GM18511 (cell line): Measurements from ENCODE around the gene SCLY.

Experiments used
- ATAC-seq: cut with Tn5 transposase; IDR thresholded peaks from one replicate; pipeline ENCODE4 v1.9.1; 2021; ENCODE audit warnings: mild to moderate bottlenecking, moderate library complexity; ENCODE audit not compliant: unreplicated experiment

The SCLY gene

DNA sequence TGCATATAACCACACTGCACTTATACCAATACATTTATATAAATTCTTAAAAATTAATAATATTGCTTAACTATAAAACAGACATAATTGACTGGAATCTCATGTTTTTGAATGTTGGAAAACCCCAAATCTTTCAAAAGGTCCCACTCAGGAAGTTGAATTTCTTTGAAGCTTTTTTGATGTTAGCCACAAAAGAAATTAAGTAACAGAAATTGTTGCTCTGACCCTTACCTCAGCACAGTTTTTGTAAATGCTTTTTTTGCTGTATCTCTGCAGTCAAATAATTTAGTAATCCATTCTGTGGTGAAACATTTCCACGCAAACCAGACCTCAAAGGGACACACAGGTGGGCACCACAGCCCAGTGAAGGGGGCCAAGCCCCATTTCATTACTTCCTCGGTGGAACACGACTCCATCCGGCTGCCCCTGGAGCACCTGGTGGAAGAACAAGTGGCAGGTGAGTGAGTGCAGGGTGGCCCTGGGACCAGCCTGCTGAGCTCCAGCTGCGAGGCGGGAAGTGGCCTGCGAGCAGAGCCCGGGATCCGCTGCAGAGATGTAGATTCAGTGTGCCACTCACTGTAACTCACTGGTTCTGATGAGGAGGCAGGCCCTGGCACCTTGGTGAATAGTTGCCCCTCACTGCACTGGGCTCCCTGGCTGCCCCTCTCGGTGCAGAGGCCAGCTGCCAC, 8.4 kb downstream of the SCLY start:
- no peak for ATAC-seq

GRCh38 chr2:238069877-238070276, 9.1 kb downstream of the SCLY start:
- no peak for ATAC-seq

- no peak for ATAC-seq
These were observed 14.6 kb downstream of the SCLY start for GRCh38 chr2:238075397-238075796.

DNA sequence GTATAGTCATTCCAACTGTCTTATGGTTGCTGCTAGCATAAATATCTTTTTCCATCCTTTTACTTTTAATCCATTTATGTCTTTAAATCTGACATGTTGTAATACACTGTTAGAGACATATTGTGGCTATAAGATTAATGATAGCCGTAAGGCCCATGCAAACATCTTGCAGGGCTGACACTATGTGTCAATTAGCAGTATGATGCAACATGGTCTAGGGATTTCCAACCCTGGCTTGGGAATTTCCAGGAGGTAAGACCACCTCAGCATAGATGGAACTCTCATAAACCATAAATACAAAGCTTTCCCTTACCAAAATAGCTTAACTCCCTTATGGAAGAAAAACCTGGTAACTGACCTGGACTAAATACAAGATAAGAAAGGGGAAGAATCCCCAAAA, 16.5 kb downstream of the SCLY start:
- ATAC-seq, result no peak

DNA sequence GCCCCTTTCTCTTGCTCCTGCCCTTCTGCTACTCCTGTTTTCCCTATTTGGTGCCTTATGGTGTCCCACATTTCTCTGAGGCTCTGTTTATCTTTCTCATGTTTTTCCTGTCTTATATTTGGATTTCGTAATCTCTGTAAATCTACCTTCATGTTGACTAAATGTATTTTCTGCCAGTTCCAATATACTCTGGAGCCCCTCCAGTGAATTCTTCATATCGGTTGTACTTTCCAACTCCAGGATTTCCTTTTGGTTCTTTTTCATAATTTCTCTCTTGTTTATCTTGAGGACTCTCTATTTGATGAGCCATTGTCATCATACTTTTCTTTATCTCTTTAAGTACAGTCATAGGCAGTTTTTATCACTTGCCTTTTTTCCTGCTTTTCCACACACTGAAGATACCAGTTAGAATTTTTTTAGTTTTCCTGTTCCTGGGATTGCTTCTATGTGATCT, 19.1 kb downstream of the SCLY start:
- no peak for ATAC-seq

- ATAC-seq, result no peak
These were observed 19.7 kb downstream of the SCLY start for GRCh38 chr2:238080518-238080917.

- no peak for ATAC-seq
These were observed 20.3 kb downstream of the SCLY start for GRCh38 chr2:238081150-238081549.

DNA sequence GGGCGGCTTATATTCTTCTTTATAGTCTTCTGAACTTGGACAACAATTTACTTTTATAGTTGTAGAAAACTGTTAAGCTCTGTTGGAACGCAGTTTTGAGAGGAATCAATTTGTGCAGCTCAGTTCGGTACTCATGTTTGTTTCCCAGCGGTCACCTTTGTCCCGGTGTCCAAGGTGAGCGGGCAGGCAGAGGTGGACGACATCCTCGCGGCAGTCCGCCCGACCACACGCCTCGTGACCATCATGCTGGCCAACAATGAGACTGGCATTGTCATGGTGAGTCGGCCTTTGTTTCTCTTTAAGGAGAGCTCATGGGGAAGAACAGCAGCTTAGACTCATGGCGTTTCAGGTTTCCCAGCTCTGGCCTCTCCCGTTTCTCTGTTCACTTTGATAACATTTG, 20.8 kb downstream of the SCLY start:
- ATAC-seq, result no peak

GRCh38 chr2:238082151-238082550, 21.4 kb downstream of the SCLY start:
- no peak for ATAC-seq

DNA sequence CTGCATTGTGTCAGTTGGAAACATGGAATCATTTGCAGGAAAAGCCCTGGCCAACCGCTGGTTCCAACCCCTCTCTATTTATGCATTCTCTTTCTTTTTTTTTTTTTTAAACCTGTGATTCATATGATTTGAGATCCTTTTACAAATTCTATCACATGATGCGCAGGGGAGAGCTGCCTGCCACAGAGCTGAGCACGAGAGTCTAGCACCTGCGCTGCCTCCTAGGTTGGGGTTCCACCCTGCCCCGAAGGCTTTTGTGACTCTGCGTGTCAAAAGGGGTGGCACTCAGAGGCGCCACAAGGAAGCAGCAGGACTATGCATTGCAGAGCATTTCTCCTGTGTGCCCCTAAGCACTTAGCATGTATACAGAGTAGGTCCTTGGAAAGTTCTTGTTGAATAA, 22.0 kb downstream of the SCLY start:
- no peak for ATAC-seq

- no peak for ATAC-seq
These were observed 23.1 kb downstream of the SCLY start for GRCh38 chr2:238083919-238084318.

DNA sequence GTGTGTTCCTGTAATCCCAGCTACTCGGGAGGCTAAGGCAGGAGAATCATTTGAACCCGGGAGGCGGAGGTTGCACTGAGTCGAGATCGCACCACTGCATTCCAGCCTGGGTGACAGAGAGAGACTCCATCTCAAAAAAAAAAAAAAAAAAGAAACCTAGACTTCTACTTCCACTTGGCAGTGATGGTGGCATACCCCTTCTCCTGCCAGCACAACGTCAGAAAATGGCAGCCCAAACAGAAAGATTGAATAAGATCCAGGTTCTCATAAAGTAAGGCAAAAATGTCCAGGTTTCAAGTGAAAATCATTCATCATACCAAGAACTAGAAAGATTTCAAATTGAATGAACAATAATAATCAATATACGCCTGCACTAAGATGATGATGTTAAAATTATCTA, 24.0 kb downstream of the SCLY start:
- no peak for ATAC-seq

DNA sequence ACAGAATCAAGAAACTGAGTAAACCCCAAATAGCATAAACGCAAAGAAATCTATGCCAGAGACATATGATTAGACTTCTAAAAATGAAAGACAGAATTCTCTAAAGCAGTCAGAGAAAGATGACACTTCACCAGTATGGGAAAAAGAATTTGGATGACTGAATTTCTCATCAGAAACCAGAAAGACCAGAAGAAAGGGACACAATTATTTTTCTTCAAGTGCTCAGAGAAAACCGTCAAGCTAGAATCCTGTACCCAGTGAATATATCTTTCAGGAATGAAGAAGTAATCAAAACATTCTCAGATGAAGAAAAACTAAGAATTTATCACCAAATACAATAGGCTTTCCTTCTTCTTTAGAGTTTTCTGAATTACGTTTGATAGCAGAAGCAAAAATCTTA, 25.1 kb downstream of the SCLY start:
- ATAC-seq, result no peak

- no peak for ATAC-seq
These were observed 26.4 kb downstream of the SCLY start for GRCh38 chr2:238087211-238087610.

DNA sequence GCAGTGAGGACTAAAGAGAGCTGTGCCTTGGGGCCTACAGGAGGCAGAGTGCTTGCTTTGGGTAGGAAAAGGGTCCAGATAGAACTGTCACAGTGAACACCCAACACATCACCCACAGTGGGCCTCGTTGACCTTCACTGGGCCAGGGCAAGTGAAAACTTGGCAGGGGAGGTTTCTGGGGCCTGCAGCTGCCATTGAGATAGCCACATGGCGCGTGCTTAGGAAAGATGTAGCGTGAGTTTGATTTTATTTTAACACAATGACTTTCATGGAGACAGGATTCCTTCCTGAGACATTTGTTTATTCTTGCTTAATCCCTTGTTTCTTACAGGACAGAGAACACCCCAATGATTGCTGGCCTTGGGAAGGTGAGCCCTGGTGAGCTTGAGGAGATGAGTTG, 30.1 kb downstream of the SCLY start:
- no peak for ATAC-seq

GRCh38 chr2:238091436-238092060, 30.7 kb downstream of the SCLY start:
- no peak for ATAC-seq

GRCh38 chr2:238092486-238093035, 31.8 kb downstream of the SCLY start:
- ATAC-seq, result no peak

DNA sequence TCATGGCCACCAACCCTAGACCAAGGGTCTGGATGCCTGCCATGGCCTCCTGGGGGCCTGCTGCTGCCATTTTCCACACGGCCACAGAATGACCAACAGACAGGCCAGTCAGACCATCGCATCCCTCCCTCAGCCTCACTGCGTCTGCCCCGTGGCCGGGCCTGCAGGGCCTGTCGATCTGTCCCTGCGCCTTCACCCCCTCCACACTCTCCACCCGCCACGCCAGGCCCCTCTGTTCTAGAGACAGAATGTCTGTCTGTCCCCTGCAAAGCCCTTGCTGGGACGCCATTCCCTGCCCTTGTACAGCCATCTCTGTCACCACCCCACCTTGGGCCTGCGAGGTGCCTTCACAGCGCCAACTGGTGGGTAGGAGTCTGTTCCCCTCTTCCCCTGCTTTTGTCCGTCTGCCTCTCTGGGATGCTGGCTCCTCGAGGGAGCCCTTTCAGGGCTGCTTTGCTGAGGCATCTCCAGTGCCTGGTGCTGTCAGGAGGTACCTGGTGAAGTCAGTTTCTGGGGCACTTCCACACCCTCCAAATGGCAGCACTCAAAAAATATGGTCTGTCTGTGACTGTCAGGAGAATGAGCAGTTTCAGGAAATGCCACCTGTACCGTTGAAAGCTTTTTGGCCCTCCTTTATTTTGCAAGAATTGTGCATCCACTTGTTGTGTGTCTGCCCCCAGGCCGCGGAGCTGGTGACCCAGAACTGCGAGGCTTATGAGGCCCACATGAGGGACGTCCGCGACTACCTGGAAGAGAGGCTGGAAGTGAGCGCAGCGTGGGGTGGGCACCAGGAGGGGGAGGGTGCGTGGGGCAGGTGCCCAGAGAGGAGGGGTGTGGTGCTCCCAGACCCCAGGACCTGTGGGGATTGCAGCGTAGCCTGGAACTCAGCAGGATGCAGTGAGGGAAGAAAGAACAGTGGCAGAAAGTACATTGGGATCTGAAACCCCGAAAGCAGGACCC, 32.7 kb downstream of the SCLY start:
- no peak for ATAC-seq

DNA sequence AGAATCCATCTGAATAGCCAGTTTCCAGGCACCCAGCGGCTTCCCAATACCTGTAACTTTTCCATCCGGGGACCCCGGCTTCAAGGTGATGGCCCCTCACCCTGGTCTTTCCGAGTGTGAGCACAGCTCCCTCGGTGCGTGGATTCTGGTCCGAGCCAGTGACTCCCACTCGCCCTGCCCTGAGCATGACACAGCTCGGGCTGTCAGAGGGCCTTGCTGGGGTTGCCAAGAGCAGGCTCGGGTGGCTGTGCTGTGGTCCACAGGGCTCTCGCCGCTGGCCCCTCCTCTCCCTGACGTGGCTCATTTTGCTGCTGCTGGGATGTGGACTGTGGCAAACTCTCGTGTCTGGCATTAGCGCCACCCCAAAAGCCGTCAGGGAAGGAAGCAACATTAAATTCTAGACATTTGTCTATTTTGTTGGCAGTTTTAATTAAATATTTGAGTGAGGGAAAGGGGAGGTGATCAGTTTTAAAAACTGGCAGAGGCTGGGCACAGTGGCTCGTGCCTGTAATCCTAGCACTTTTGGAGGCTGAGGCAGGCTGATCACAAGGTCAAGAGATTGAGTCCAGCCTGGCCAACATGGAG, 33.7 kb downstream of the SCLY start:
- ATAC-seq, result no peak

DNA sequence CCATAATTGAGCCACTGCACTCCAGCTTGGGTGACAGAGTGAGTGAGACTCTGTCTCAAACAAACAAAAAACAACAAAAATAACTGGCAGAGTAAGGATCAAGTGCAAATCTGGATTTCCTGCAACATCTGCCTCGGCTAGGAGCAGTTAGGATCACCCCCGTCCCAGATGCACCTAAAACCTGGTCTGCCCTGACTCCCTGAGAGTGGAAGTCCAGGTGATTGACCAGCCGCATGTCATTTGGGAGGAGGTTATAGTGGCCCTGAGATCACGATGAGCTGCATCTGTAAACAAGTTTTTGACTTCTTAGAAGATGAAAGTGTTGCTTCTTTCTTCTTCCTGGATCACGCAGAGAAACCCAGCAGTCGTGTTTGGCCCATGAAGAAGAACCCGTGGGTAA, 34.3 kb downstream of the SCLY start:
- ATAC-seq, result no peak
